HG03558 (cell line): Measurements from ENCODE around the gene UQCC5.
"Not testable (repeated sequence)": the region's sequence is repeated elsewhere in the genome, so short reads cannot be mapped to it uniquely, and the experiment has no call there.

ENCODE experiments used
- ATAC-seq: cut with Tn5 transposase; IDR thresholded peaks from one replicate; pipeline ENCODE4 v1.9.1; 2021; ENCODE audit warnings: moderate number of reproducible peaks; ENCODE audit not compliant: unreplicated experiment; ENCODE audit errors: extremely low read depth

UQCC5 gene

DNA sequence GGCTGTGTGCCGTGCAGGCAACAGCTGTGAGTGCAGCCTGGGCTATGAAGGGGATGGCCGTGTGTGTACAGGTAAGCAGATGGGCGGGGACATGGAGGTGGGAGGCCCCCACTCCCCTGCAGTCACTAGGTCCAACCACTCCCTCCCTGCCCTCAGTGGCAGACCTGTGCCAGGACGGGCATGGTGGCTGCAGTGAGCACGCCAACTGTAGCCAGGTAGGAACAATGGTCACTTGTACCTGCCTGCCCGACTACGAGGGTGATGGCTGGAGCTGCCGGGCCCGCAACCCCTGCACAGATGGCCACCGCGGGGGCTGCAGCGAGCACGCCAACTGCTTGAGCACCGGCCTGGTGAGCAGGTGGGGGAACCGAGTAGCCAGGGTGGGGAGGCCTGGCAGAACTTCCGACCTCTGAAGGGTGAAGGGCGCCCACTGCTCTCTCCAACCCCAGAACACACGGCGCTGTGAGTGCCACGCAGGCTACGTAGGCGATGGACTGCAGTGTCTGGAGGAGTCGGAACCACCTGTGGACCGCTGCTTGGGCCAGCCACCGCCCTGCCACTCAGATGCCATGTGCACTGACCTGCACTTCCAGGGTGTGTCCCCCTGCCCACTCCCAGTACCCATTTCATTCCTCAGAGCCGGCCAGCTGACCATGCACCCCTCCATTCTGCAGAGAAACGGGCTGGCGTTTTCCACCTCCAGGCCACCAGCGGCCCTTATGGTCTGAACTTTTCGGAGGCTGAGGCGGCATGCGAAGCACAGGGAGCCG lies 14.3 kb upstream of the UQCC5 start:
- no peak for ATAC-seq

DNA sequence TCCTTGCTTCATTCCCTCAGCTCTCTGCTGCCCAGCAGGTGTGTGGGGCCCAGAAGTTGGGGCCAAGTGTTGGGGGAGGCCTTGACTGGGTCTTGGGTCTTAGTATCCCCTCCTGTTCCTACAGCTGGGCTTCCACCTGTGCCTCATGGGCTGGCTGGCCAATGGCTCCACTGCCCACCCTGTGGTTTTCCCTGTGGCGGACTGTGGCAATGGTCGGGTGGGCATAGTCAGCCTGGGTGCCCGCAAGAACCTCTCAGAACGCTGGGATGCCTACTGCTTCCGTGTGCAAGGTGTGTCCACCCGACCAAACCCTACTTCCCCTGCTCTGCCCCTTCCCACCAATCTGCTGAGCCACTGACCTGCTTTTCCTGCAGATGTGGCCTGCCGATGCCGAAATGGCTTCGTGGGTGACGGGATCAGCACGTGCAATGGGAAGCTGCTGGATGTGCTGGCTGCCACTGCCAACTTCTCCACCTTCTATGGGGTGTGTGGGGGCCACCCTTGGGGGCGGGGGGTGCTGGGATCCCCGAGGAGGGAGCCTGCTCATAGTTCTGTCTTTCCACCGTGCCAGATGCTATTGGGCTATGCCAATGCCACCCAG lies 13.7 kb upstream of the UQCC5 start:
- no peak for ATAC-seq

DNA sequence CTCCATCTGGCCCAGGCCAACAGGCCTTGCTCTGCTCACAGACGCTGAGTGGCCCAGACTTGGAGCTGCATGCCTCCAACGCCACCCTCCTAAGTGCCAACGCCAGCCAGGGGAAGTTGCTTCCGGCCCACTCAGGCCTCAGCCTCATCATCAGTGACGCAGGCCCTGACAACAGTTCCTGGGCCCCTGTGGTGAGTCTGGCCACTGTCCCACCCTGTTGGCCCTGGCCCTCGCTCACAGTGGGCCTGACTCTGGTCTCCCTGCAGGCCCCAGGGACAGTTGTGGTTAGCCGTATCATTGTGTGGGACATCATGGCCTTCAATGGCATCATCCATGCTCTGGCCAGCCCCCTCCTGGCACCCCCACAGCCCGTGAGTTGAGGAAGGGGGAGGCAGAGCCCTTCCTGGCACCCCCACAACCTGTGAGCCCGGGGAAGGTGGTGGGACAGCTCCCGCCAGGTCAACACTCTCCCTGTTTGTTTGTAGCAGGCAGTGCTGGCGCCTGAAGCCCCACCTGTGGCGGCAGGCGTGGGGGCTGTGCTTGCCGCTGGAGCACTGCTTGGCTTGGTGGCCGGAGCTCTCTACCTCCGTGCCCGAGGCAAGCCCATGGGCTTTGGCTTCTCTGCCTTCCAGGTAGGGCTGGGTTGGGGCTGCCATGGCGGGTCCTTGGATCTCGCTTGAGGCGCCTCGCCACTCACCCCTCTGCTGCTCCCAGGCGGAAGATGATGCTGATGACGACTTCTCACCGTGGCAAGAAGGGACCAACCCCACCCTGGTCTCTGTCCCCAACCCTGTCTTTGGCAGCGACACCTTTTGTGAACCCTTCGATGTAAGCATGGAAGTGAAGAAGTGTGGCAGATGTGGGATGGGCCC lies 12.8 kb upstream of the UQCC5 start:
- no peak for ATAC-seq

DNA sequence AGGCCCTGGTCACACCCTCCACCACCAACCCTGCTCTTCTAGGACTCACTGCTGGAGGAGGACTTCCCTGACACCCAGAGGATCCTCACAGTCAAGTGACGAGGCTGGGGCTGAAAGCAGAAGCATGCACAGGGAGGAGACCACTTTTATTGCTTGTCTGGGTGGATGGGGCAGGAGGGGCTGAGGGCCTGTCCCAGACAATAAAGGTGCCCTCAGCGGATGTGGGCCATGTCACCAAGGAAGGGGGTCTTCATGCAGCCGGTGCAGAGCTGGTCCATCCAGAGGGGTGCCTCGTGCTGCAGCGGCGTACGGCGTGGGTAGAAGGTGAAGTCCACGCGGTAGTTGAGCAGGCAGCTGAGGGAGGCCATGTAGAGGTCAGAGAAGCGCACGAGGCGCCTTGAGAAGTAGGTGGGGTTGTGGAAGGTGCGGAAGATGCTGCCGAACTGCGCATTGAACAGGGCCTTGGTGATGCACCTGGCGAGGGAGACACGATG lies 12.1 kb upstream of the UQCC5 start:
- no peak for ATAC-seq

DNA sequence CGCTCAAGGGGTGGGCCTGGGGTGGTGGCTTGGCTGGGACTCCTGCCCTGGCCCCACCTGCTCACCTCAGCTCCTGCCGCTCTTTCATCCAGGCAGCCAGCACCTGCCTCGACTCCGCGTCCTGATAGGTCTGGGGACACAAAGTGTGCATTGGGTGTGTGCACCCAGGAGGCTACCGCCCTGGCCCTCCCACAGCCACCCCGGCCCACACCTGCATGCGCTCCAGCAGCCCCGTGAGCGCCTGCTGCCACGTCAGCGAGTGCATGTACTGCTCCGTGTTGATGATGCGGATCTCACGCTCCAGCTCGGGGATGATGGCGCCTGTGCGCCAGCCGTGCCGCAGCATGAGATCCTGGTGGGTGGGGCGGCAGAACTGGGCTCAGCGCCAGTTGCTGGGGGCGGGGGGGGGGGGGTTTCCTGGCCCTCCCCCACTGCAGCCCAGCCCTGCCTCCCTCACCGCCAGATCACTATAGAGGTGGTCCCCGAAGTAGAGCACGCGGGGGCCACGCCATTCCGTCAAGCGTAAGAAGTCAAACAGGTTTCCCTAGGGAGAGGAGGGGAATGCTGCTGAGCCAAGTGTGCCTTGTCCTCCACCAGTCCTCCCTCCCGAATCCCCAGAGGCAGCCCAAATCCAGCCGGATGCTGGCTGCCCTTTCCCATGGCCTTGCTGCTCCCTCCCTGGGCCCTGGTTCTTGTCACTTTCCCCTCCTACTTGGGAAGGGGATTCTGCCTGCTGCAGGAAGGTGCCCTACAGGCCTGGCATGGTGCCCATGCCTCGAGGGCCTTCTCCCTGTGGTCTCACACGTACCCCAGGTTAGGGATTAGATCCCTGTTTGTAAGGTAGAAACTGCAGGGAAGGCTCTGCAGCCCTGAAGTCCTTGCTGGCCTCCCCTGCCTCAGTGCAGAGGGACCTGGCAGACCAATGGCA lies 11.4 kb upstream of the UQCC5 start:
- ATAC-seq, result no peak

DNA sequence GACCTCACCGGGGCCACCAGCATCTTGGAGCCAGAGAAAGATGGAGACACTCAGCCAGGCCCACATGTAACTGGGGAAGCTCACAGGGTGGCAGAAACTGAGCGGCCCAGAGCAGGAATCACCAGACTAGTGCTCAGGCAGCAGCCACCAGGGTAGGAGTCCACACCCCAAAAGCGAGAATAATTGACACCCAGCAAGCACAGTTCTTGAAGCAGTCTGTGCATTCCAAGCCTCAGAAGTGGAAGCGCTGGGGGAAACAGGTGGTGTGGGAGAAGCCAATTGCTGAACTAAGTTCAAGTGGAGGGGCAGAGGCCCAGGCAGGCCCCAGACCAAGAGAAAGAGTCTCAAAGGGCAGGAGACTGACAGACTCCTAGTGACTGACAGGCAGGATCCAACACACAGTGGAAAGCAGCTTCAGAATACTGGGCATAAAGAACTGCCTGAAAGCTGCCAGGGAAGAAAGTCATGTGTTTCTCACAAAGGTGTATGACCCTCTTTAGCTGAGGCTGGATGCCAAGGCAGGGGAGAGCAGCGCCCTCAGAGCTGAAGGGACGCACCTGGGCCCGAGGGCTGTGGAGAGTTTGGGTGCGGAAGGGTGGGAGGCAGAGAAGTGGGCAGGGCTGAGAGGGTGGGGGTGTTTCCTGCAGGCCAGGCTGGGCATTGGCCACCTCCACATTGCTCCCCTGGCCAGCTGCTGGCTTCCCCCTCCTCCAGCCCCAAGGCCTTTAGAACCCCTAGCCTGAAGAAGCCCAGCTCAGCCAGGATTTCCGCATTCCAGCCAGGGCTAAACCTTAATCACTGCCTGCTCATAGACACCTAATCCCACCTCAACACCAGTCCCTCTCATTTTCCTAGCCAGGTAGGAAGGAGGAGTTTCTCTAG lies 10.5 kb upstream of the UQCC5 start:
- no peak for ATAC-seq

DNA sequence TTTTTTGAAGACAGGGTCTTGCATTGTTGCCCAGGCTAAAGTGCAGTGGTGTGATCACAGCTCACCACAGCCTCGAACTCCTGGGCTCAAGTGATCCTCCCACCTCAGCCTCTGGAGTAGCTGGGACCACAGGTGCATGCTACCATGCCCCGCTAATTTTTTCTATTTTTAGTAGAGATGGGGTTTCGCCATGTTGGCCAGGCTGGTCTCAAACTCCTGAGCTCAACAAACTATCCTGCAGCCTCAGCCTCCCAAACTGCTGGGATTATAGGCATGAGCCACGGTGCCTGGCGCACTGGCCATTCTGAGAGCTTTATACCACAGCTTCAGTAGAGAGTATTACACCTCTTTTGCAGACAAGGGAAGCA lies 9.8 kb upstream of the UQCC5 start:
- not testable (repeated sequence) for ATAC-seq

DNA sequence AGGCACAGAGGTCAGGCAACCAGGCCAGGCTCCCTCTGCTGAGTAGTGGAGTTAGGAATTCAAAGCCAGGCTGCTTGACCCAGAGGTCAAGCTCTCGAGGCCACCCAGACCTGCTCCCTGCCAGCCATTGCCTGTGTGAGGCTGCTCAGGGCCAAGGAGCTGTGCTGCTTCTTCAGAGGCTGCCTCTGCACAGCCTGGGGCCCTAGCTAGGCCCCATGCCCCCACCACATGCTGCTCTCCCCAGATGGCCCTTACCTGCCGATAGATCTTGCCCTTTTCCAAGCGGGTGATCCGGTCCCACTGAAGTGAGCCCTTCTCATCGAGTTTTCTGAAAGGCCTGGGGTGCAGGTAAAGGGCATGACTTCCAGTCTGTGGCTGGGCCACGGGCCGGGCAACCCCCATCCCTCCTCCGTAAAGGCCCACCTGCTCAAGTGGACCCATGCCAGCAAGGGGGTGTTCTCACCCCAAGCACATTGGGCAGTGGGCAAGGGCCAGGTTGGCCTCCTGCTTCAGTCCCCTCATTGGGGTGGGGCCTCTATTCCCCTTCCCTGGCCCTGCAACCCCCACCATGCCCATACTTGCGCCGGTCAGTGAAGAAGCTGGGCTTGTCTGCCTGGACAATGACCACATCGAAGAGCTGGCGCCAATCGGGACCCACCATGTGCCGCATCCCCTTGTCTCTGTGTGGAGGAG lies 9.2 kb upstream of the UQCC5 start:
- no peak for ATAC-seq

DNA sequence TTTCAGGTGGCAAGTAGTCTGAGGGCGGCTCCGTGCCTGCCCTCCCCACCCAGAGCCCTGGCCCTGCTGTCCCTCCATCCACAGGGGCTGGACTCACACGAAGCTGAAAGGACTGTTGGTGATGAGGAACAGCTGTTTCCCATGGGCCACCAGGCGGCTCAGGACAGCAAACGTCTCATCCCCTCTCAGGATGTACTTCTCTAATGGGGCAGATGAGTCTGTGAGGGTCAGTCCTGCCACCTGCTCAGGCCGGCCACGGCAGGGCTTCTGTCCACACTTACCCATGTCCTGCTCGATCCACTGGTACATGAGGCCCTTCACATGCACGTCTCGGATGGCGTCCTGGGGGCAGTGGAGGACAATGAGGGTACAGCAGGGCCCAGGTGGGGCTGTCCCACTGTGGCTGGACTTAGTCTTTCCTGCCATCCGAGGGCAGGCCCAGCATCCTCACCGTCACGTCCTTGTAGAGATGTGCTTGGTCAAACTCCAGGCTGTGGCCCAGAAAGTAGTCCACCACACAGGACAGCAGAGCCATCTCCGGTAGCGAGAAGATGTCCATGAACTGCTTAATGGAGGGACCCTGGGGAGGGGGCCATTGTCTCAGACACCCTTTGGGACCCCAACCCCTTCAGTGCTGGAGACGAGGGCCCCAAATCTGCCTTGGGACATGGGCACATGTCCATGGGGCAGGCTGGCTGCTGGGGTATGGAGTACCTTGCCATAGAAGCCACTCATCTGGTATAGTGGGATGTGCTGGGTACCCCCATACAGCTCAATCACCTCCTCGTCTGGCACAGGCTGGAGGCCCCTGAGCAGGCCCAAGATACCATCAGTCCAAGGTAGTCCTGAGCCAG lies 8.4 kb upstream of the UQCC5 start:
- no peak for ATAC-seq

DNA sequence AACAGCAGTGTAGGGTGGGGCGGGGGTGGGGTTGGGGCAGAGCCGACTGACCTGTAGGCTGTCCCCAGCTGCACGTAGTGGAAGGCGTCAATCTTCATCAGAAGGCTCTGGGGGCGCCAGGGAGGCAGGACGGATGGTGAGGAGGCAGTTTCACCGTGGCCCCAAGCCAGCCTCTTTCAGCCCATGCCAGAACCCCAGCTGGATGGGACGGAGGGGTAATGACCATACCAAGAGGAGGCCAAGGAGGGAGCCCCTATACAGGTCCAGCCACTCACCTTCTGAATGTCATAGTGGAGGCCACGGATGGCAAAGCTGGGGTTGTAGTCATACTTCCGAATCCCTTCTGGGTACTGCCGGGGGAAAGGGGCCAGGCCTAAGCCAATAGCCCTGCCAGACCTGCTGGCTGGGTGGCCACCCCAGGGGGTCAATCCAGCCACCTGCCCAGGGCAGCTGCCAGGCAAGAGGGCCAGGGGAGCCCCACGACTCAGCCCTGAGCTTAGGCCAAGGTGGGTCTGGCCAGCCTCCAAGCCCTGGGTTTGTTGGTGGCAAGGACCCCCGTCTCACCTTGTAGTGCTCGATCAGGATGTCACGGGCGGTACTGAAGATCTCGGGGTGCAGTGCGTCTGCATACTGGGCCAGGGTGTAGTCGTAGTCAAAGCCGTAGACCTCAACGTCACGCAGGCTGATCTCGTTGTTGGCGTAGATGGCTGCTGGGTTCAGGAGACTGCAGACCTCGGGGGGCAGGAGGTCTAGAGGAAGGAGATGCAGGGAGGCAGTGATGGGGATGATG lies 7.6 kb upstream of the UQCC5 start:
- ATAC-seq, result no peak

DNA sequence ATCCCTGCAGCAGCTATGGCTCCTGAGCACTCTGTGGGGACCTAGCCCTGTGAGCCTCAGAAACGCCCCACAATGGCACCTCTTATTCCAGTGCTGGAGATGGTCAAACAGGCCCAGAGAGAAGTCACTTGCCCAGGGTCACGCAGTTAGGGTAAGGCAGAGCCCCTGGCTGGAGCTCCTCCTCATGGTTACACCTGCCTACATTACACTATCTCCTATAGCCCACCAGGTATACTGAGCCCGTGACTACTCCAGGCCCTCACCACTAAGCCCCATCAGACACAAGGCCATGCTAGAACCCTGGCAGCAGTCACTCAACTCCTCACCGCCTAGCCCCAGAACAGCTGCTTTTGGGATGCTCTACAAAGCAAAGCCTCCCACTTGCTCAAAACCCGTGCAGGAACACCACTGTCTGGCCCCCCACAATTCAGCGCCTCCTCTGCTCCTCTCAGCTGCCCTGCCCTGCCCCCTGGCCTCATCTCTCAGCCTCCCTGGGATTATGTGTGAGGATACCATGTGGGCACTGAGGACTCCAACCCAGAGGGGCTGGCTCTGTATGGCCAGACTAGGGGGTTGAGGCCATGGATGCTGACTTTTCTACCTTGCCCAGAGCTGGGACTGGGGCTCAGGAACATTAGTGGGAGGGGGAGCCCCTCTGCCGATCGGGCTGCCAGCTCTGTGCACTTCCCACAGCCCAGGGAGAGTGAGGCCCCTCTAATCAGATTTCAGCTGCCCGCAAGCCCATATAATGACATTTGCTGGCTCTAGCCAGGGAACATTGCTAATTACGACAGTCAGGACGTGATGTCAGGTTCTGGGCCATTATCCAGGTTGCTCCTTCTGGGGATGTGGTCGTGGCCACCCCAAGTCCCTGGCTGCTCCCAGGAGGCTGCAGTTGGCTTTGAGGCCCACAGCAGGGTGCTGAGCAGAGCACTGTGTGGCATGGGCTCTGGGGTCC lies 6.8 kb upstream of the UQCC5 start:
- ATAC-seq, result no peak

DNA sequence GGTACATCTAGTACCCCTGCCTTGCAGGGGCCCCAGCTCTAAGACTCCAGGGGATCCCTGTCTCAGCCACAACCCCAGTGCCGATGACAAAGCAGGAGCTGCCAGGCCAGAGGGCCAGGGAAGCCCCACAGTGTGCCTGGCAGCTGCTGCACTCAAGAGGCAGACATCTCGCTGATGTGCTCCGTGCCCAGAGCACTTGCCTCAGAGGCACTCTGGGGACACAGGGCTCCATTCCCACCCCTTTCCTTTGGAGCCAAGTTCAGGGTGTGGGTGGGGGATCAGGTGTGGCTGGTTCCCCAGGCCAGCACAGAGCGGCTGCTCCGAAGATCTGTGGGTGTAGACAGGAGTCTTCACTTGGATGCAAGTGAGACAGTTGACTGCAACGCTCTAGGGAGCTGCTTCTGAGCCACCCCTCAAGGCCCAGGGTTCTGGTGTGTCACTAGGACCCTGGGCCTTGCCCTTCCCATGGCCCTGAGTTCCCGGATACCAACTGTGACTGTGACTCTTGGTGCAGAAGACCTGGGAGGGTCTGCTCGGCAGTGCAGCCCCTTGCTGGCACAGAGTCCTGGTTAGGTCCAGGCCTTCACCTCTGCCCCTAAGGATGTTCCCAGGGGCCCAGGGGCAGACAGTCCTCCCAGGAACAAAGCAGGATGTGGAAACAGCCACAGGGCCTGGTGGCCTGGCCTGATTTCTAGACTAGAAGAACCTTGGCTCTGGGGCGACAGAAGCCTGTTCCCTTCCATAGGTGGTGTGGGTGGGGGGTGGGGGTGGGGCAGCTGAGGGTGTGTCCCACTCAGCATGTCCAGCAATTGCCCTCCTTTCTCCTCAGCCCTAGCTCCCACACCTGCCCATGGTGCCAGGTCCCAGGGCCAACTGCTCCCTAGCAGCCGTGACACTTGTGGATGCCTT lies 5.2 kb upstream of the UQCC5 start:
- no peak for ATAC-seq

DNA sequence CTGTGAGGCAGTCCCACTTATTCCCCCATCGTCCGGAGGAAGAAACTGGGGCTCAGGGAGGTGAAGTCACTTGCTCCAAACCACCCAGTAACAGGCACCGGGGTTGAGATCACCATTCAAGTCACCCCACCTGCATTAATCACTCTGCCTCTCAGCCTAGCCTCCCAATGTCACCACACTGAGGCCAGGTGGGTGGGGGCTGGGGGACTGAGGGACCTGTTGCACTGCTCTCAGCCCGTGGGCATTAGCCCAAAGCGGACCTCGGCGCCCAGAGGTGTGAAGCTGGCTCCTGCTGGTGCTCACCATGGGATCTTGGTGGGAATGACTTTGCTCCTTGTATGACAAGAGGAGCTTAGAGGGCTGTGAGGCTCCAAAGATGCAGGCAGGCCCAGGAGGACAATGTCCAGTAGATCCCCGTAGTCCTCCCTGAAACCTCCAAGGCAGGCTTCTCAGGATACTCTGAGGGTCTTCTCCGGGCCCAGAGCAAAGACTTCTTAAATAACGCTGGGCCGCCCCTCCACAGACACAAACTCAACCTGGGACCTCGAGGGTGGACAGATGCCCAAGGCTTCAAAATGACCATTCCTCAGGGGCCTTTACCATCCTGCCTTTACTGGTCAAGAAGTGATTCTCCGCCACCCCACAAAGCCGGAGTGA lies 4.4 kb upstream of the UQCC5 start:
- no peak for ATAC-seq

DNA sequence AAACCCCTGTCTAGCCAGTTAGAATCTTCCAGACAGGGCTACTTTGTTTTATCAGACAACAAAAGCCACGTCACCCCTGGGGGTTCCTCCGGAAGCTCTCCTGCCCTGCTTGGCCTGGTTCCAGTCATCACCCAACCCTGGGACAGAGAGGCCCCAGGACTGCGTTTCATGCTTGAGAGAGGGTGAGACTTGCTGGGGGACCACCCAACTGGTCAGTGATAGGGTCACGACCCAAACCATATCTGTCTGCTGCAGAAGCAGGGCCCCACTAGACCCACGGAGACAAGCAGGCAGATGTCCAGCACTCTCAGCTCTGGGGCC lies 3.9 kb upstream of the UQCC5 start:
- no peak for ATAC-seq
